Stimulated activated CD4-positive, alpha-beta T cell treated with anti-CD3 and anti-CD28 coated beads, Interleukin-12 subunit alpha, Interleukin-12 subunit beta, amount 100 ng/mL, for 48 hours (primary cell): ENCODE data around the gene WFDC2.
A peak's percentile ranks its signal among the peaks of the same experiment; 100 is the strongest.

Experiments used
- DNase-seq, 3 donors: peaks; one replicate each; pipeline ENCODE4 v3.0.0-alpha.2; 2020; ENCODE audit warnings: low read depth in 2 of 3, low spot score in 1 of 3

Gene WFDC2, protein sequence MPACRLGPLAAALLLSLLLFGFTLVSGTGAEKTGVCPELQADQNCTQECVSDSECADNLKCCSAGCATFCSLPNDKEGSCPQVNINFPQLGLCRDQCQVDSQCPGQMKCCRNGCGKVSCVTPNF

GRCh38 chr20:45469336-45470261, at the start of gene WFDC2:
Gene WFDC2, plus strand, starts transcription at chr20:45469753. Its CDS starts 29 bp downstream, at chr20:45469782.
- DNase-seq = no peak

- DNase-seq = no peak
Observed at GRCh38 chr20:45420125-45420524, 49.4 kb upstream of the WFDC2 start.

DNA sequence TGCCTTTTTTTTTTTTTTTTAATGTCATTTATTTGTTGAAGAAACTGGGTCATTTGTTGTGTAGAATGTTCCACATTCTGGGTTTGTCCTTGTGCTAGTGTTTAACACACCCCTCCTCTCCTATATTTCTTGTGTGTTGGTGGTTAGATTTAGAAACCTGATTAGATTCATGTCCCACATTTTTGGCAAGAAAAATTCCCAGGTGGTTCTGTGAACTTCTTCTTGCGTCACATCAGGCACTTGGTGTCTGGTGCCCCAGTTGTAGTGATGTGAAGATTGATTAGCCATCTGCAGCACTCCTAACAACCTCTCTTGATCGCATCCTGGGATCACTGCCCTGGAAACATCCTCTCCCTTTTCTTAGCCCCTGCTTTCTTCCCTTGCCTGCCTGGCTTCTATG, 45.9 kb upstream of the WFDC2 start:
- no peak for DNase-seq

DNA sequence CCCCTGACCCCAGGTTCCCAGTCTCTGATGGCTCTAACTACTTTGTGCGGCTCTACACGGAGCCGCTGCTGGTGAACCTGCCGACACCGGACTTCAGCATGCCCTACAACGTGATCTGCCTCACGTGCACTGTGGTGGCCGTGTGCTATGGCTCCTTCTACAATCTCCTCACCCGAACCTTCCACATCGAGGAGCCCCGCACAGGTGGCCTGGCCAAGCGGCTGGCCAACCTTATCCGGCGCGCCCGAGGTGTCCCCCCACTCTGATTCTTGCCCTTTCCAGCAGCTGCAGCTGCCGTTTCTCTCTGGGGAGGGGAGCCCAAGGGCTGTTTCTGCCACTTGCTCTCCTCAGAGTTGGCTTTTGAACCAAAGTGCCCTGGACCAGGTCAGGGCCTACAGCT, 44.0 kb upstream of the WFDC2 start:
- DNase-seq = no peak

DNA sequence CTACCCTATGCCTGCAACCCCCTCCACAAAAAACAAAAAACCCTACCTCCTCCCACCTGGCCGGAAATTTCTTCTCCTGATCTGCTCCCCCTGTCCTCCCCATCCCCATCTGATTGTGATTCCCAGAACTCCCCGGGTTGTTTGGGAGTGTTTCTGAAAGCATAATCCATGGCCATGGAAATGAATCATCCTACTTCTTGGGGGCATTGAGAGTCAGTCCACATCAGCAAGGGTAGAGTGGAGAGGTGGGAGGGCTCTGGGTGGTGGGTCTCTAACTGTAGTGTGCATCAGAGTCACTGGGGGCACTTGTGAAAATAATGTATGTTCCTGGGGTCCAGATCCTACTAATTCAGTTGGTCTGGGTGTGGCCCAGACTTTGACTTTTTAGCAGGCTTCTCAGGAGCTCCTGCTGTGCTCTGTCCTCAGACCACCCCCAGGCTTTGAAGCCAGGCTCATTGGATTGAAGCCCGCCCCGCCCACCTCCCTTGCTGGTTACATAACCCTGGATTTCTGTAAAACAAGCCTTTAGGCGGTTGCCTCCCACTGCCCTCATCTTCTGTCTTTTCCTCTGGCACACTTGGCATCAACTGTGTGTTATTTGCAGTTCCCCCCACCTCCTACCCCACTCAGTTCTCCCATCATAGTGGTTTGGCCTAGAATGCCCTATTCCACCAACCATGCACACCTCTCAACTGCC, 43.1 kb upstream of the WFDC2 start:
- DNase-seq = no peak

DNA sequence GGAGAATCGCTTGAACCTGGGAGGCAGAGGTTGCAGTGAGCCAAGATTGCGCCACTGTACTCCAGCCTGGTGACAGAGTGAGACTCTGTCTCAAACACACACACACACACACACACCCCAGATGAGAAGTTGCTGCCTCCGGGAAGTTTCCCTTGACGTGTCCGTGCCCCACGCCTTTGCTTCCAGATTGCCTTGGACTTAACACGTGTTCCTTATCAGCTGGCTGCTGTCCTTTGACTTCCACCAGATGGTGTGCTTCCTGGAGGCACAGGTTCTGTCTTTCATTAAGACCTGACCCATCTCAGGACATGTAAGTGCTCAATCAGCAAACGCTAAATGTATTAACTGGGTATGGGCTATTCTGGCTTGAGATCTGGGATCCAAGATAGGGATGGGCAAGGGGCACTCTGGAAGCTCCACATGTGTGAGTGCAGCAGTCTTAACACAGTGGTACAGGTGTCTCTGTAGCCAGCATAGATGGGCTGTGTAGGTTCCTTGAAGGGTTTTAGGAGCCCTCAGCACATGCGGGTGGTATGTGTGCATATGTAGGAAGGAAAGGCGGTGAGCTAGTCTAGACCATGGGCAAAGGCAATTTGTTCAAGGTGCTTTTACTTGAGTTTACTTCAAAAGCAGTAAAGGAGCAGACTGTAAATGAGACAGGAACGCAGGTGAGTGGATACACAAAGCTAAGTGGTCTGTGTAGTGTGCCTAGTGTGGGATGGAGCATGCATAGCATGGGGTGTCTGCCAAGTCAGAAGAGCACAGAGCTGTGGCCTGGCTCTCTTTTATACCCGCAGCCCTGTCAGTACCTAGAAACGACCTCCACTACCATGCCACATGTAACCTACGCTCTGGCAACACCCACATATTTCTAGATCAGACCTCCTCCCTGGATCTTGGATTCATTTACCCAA, 42.1 kb upstream of the WFDC2 start:
- no peak for DNase-seq

GRCh38 chr20:45429618-45430017, 39.9 kb upstream of the WFDC2 start:
- no peak for DNase-seq

GRCh38 chr20:45432294-45432693, 37.3 kb upstream of the WFDC2 start:
- no peak for DNase-seq

DNA sequence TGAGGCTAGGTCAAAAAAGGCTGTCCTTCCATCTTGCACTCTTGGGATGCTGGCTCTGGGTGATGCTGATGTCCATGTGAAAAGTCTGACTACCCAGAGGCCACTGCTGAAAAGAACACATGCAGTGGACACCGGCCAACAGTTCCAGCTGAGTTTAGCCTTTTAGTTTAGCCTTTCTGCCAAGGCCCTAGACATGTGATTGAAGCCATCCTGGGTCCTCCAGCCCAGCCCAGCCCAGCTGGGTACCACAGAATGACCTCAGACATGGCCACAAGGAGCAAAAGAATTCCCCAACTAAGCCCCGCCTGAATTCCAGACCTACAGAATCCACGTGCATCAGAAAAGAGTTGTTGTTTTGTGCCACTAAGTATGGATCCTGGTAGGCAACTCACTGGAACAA, 36.2 kb upstream of the WFDC2 start:
- DNase-seq = no peak

- DNase-seq = no peak
Observed at GRCh38 chr20:45433976-45434375, 35.6 kb upstream of the WFDC2 start.

GRCh38 chr20:45436732-45437485, 32.6 kb upstream of the WFDC2 start:
- peak; percentile 75 to 89 (median 77) for DNase-seq

- DNase-seq = no peak
Observed at GRCh38 chr20:45440424-45440823, 29.1 kb upstream of the WFDC2 start.

DNA sequence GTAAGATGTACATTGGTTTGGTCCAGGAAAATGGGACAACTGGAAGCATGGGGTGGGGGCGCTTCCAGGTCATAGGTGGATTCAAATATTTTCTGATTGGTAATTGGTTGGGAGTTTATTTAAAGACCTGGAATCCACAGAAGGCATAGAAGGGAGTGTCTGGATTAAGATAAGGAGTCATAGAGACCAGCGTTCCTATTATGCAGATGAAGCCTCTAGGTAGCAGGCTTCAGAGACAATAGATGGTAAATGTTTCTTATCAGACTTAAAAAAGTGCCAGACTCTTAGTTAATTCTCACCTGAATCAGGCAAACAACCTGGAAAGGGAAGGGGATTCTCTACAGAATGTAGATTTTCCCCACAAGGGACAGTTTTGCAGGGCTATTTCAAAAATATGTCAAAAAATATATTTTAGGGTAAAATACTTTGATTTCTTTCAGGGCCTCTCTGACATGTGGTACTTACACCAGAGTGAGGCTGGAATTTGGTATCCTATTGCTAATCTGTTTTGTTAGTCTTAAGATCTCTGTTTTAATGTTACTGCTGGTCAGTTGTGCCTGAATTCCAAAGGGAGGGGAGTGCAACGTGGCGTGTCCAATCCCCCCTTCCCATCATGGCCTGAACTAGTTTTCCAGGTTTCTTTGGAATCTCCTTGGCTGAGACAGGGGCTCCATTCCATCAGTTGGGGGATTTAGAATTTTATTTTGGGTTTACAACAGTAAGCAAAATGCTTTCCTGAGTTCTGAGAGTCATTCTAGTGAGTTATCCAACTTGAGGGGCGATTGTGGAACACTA, 28.5 kb upstream of the WFDC2 start:
- DNase-seq = no peak

DNA sequence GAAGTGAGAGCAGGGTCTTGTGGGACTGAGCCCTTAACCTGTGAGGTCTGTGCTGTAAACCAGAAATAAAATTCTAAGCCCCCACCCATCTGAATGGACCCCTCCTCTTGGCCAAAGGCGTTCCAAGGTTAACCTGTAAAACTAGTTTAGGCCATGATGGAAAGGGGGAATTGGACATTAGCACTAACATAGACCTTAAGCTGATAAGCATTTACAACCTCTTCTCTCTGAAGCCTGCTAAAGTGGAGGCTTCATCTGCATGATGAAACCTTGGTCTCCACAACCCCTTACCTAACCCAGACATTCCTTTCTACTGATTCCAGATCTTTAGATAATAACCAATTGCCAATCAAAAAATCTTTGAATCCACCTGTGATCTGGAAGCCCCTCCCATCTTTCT, 27.8 kb upstream of the WFDC2 start:
- DNase-seq = no peak

DNA sequence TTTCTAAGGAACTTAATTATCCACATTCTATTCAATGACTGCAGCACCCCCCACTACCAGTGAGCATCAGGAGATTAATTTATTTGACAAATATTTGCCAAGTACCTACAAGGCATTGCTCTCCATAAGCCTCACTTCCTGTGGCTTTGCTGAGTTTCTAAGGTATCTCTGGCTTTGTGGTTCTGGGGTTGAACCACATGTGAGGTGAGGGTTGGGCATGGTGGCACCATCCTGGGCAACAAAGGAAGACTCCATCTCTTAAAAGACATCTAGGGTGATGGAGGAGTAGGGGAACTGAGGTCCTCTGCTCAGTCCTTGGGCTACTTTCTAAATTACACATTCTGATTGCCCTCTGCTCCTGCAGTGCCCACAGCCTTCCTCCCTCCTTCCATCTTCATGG, 25.5 kb upstream of the WFDC2 start:
- no peak for DNase-seq

DNA sequence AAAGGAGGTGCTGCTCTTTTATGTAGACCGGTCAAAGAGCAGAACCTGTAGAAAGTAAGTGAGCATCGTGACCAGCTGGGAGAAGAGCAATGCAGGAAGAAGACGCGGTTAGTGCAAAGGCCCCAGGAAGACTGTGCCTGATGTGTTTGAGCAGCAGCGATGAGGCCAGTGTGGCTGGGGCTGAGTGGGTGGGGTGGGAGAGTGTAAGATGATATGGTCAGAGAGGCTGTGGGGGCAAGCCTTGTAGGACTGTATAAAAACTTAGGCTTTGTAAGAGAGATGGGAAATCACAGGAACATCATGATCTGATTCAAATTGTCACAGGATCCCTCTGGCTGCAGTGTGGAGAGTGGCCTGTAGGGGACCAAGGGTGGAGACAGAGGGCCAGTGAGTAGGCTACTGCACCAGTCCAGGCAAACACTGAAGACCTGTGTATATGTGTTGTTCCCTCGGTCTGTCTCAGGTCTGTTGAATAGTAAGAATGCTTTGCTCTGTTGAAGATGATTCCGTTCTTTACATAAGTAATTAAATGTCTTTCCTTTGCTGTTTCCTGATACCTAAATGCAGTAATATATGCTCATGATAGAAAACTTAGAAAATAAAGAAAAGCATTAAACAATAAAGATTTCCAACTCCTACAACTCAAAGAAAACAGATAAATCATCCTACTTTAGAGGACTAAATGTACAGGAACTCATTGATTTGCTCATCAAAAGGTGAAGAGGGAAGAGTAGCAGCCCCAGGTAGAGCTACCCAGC, 23.6 kb upstream of the WFDC2 start:
- DNase-seq = peak in 2 of 3 donors; percentile 34 to 38

DNA sequence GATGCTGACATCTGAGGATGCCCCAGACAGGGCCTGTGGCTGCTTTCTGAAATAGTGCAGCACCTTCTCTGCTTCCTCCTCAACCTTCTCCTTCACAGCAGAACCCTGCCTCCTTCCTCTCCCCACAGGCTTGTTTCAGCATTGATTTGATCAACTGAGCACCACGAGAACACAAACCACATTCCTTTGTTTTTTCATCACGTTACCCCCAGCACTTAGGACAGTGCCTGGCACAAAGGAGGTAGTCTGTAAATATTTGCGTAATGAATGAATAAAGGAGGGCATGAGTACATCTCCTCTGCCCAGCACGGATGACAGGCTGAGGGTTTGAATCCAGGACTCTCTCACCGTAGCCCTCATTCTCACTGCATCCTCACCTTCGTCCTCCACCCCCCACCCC, 21.3 kb upstream of the WFDC2 start:
- no peak for DNase-seq

GRCh38 chr20:45449528-45449927, 20.0 kb upstream of the WFDC2 start:
- DNase-seq = no peak
